OCI-LY1 (cell line): ENCODE data around the gene ZDHHC4.
"Not testable (repeated sequence)": the region's sequence is repeated elsewhere in the genome, so short reads cannot be mapped to it uniquely, and the experiment has no call there.

Experiments used
- CTCF ChIP-seq: fragments of 200-600 bp; sonication (generic), shearing (Covaris generic); IDR thresholded peaks from 2 replicates; pipeline ENCODE4 v1.5.1; 2017; ENCODE audit warnings: mild to moderate bottlenecking, antibody characterized with exemption, low read length, moderate library complexity, mixed read lengths
- EZH2 ChIP-seq: fragments of 200-600 bp; sonication (generic), shearing (Covaris generic); IDR thresholded peaks from 2 replicates; pipeline ENCODE4 v1.8.0; 2017; ENCODE audit warnings: borderline replicate concordance, mixed run types, mild to moderate bottlenecking, antibody characterized with exemption, low read length, moderate library complexity, mixed read lengths

- TF ChIP-seq CTCF, EZH2: not testable (repeated sequence)
Measured at GRCh38 chr7:6634971-6635370, 57.7 kb downstream of the ZDHHC4 start.
